OCI-LY7 (cell line): ENCODE data around the gene CLDN16. TPM values are rescaled to one million over a fixed set of nuclear protein-coding genes. Genes with fewer than 3 reads are reported as not detected.

Source experiments
- BruUV-seq: library from RNA; stranded (reverse); fragments of 400-500 nt; replicated peaks from 2 replicates; lab custom pipeline; 2021; lab: Mats Ljungman, UMichigan
- CTCF ChIA-PET: fragments of 300-600 bp; sonication (Branson Sonifier 250); formaldehyde crosslinking; loops from one replicate; lab custom pipeline; 2022; ENCODE audit warnings: antibody characterized with exemption; ENCODE audit not compliant: unreplicated experiment; lab: Charles Lee
- POLR2A ChIA-PET: fragments of 300-600 bp; sonication (Branson Sonifier 250); formaldehyde crosslinking; loops from one replicate; lab custom pipeline; 2022; ENCODE audit warnings: antibody characterized with exemption; lab: Charles Lee
- DNase-seq: peaks from one replicate; pipeline ENCODE4 v3.0.0-alpha.2; 2015; ENCODE audit warnings: low spot score
- H2AFZ ChIP-seq: fragments of 200-600 bp; sonication (generic), shearing (Covaris generic); 2 replicates; pipeline ENCODE4 v1.6.1; 2014; ENCODE audit warnings: mild to moderate bottlenecking, antibody characterized with exemption, low read length, moderate library complexity
- H3K27ac ChIP-seq: fragments of 200-600 bp; sonication (generic); 2 replicates; pipeline ENCODE4 v1.5.1; 2014; ENCODE audit warnings: mixed run types, low read depth, mild to moderate bottlenecking, moderate library complexity, low read length, inconsistent platforms; ENCODE audit not compliant: poor library complexity, severe bottlenecking
- H3K36me3 ChIP-seq: fragments of 200-600 bp; sonication (generic); 2 replicates; pipeline ENCODE4 v1.6.1; 2014; ENCODE audit warnings: mild to moderate bottlenecking, antibody characterized with exemption, low read length, moderate library complexity, mixed read lengths; ENCODE audit not compliant: insufficient read depth
- H3K4me1 ChIP-seq: fragments of 200-600 bp; sonication (generic); 2 replicates; pipeline ENCODE4 v1.5.1; 2014; ENCODE audit warnings: mild to moderate bottlenecking, low read length; ENCODE audit not compliant: insufficient read depth, poor library complexity, severe bottlenecking
- H3K4me2 ChIP-seq: fragments of 200-600 bp; sonication (generic); 2 replicates; pipeline ENCODE4 v1.6.1; 2014; ENCODE audit warnings: mild to moderate bottlenecking, low read length
- H3K4me3 ChIP-seq: fragments of 200-600 bp; sonication (generic); 2 replicates; pipeline ENCODE4 v1.5.1; 2014; ENCODE audit warnings: mild to moderate bottlenecking, low read depth, low read length; ENCODE audit not compliant: poor library complexity, severe bottlenecking
- H3K79me2 ChIP-seq: fragments of 200-600 bp; sonication (generic); 2 replicates; pipeline ENCODE4 v1.6.1; 2016; ENCODE audit warnings: low read depth, mild to moderate bottlenecking, low read length, moderate library complexity, mixed read lengths; ENCODE audit not compliant: insufficient read depth
- H3K9me2 ChIP-seq: fragments of 200-600 bp; sonication (generic); 2 replicates; pipeline ENCODE4 v1.6.1; 2016; ENCODE audit warnings: mild to moderate bottlenecking, low read length, mixed read lengths; ENCODE audit not compliant: insufficient read depth
- H3K9me3 ChIP-seq: fragments of 200-600 bp; sonication (generic); 2 replicates; pipeline ENCODE4 v1.6.1; 2014; ENCODE audit warnings: mild to moderate bottlenecking, mixed run types, low read length, mixed read lengths
- H4K20me1 ChIP-seq: fragments of 200-600 bp; sonication (generic); 2 replicates; pipeline ENCODE4 v1.6.1; 2014; ENCODE audit warnings: mild to moderate bottlenecking, antibody characterized with exemption, low read length, moderate library complexity, mixed read lengths; ENCODE audit not compliant: insufficient read depth
- EZH2phosphoT487 ChIP-seq: fragments of 200-600 bp; sonication (generic); IDR thresholded peaks from 2 replicates; pipeline ENCODE4 v1.6.1; 2018; ENCODE audit warnings: low read depth, borderline replicate concordance, mild to moderate bottlenecking, mixed run types, antibody characterized with exemption, low read length, moderate library complexity, mixed read lengths
- intact Hi-C: fragments of 100-400 bp; cut with micrococcal nuclease; formaldehyde crosslinking; loops from one replicate; pipeline ENCODE4 v1.10.0; 2022; ENCODE audit not compliant: unreplicated experiment
- total RNA-seq, 2 experiments: library from RNA; depleted of rRNA in 1 of 2; stranded (reverse); fragments of >200 nt in 1 of 2; shearing (Covaris generic) in 1 of 2; gene quantifications; 2 replicates each; pipeline ENCODE4 v1.2.3, GENCODE V29; 2014 to 2022
- TF ChIP-seq, protein P1 (sequence below): fragments of 200-600 bp; sonication (generic); conservative IDR thresholded peaks from 2 replicates; pipeline ENCODE4 v1.5.1; 2014; ENCODE audit warnings: mild to moderate bottlenecking, antibody characterized with exemption, low read length, moderate library complexity, mixed read lengths

CLDN16 gene
- total RNA-seq, 2 experiments from 2014 or later: not detected

- Histone ChIP-seq H3K27ac (no peak overlapping the region), H4K20me1 (no peaks in the 10 kb centered on the region), H3K4me3 (no peak overlapping the region), H2AFZ (no peak overlapping the region), H3K4me2 (no peak overlapping the region), H3K79me2 (no peaks in the 10 kb centered on the region), H3K9me2 (no peaks in the 10 kb centered on the region; the same call in 1 of the 2 replicates), H3K36me3 (no peaks in the 10 kb centered on the region), H3K4me1 (no peaks in the 10 kb centered on the region), H3K9me3 (no peaks in the 10 kb centered on the region)
- POLR2A ChIA-PET: interaction anchor here (0.6 to 2.0 kb wide), 3 partner anchors 12 to 527 kb away, joined by 3 to 7 read pairs (median 3); no protein-coding TSS in a partner anchor
- DNase-seq: no peak
- intact Hi-C loops: no loop called here
- CTCF ChIA-PET: no interaction called here
- TF ChIP-seq EZH2phosphoT487: no peak
- TF ChIP-seq, protein P1, sequence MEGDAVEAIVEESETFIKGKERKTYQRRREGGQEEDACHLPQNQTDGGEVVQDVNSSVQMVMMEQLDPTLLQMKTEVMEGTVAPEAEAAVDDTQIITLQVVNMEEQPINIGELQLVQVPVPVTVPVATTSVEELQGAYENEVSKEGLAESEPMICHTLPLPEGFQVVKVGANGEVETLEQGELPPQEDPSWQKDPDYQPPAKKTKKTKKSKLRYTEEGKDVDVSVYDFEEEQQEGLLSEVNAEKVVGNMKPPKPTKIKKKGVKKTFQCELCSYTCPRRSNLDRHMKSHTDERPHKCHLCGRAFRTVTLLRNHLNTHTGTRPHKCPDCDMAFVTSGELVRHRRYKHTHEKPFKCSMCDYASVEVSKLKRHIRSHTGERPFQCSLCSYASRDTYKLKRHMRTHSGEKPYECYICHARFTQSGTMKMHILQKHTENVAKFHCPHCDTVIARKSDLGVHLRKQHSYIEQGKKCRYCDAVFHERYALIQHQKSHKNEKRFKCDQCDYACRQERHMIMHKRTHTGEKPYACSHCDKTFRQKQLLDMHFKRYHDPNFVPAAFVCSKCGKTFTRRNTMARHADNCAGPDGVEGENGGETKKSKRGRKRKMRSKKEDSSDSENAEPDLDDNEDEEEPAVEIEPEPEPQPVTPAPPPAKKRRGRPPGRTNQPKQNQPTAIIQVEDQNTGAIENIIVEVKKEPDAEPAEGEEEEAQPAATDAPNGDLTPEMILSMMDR: no peak
- no TSS peak for BruUV-seq
Observed at GRCh38 chr3:190414297-190414696, 26.3 kb downstream of the CLDN16 start.

GRCh38 chr3:190424108-190424477, 36.1 kb downstream of the CLDN16 start:
- H3K9me3 ChIP-seq: no peaks in the 10 kb centered on the region

More at GRCh38 chr3:190424108-190424477, 36.1 kb downstream of the CLDN16 start:
- Histone ChIP-seq H3K4me2 (no peak overlapping the region), H3K4me1 (no peaks in the 10 kb centered on the region), H3K79me2 (no peaks in the 10 kb centered on the region), H3K36me3 (no peaks in the 10 kb centered on the region), H4K20me1 (no peaks in the 10 kb centered on the region), H3K27ac (no peak overlapping the region), H3K9me2 (no peaks in the 10 kb centered on the region), H3K4me3 (no peak overlapping the region), H2AFZ (no peak overlapping the region)
- intact Hi-C loops: loop anchor here (2.0 kb wide), 1 partner anchor 457 kb away; no protein-coding TSS in a partner anchor
- CTCF ChIA-PET: no interaction called here
- no peak for DNase-seq
- POLR2A ChIA-PET: interaction anchor here (0.7 kb wide), 1 partner anchor 76 kb away, joined by 3 read pairs; no protein-coding TSS in a partner anchor
- no TSS peak for BruUV-seq
- TF ChIP-seq, protein P1: no peak
- TF ChIP-seq EZH2phosphoT487: no peak
